Stomach (tissue), 9 donors: ENCODE results near the gene PLA2G4F. TPM values are rescaled to one million over a fixed set of nuclear protein-coding genes. Genes with fewer than 3 reads are reported as not detected.

ENCODE experiments used
- DNase-seq, 2 donors: peaks; one replicate each; pipeline versions ENCODE4 v3.0.0 to v3.0.0-alpha.2; 2013 to 2019
- H3K27ac ChIP-seq, 5 donors: fragments of 200-600 bp in 4 of 5; sonication (generic) in 4 of 5; one replicate each; pipeline ENCODE4 v1.5.1; 2013 to 2019; ENCODE audit warnings: mild to moderate bottlenecking in 1 of 5, moderate library complexity in 1 of 5
- H3K27me3 ChIP-seq, 3 donors: fragments of 200-600 bp; sonication (generic); one replicate each; pipeline ENCODE4 v1.5.1; 2017 to 2019; ENCODE audit warnings: mixed run types in 1 of 3
- H3K36me3 ChIP-seq, 4 donors: fragments of 200-600 bp; sonication (generic); 1 replicate in 3 of 4; 2 replicates in 1 of 4; pipeline ENCODE4 v1.5.1; 2016 to 2019
- H3K4me1 ChIP-seq, 4 donors: fragments of 200-600 bp; sonication (generic); one replicate each; pipeline ENCODE4 v1.5.1; 2016 to 2019
- H3K4me3 ChIP-seq, 4 donors: fragments of 200-600 bp; sonication (generic) in 3 of 4; one replicate each; pipeline ENCODE4 v1.5.1; 2016 to 2019; ENCODE audit warnings: mild to moderate bottlenecking in 1 of 4
- H3K9me3 ChIP-seq, 4 donors: fragments of 200-600 bp; sonication (generic); one replicate each; pipeline ENCODE4 v1.5.1; 2016 to 2019
- EP300 ChIP-seq: sonication (generic); formaldehyde crosslinking; IDR thresholded peaks from one replicate; pipeline ENCODE4 v1.6.1; 2017; ENCODE audit warnings: antibody characterized with exemption
- POLR2A ChIP-seq, 4 donors: fragments of 450-650 bp; IDR thresholded peaks; one replicate each; pipeline ENCODE4 v1.6.1; 2016; ENCODE audit warnings: antibody characterized with exemption in 4 of 4, control low read depth in 2 of 4, mild to moderate bottlenecking in 1 of 4, moderate library complexity in 1 of 4
- POLR2AphosphoS5 ChIP-seq, 3 donors: sonication (generic); formaldehyde crosslinking; IDR thresholded peaks; one replicate each; pipeline ENCODE4 v1.6.1; 2016; ENCODE audit warnings: antibody characterized with exemption in 3 of 3
- WGBS, 5 donors: extraction: QIAGEN DNeasy Blood & Tissue Kit in 3 of 5; methylation state at CpG; one replicate each; pipeline versions ENCODE4 v1.1.5 to v1.1.7; 2013 to 2018; 5-methylcytosine and 5-hydroxymethylcytosine counted together
- intact Hi-C: fragments of 100-400 bp; cut with DNase I; formaldehyde crosslinking; loops from one replicate; pipeline ENCODE4 v1.15.1; 2023; ENCODE audit warnings: low total_unique reads
- polyA plus RNA-seq, 3 donors: library from polyadenylated mRNA; stranded (reverse); fragments of 200-250 nt; gene quantifications; one replicate each; pipeline ENCODE4 v1.2.3, GENCODE V29; 2013
- total RNA-seq, 5 donors: library from RNA; depleted of rRNA; stranded (reverse); fragments of >200 nt; gene quantifications; one replicate each; pipeline versions ENCODE4 v1.1.0 to v1.2.3, GENCODE V29; 2014 to 2016
- TF ChIP-seq, protein P1 (sequence below), 7 experiments: fragments of 450-650 bp in 4 of 7; fragments of 200-600 bp in 3 of 7; sonication (generic) in 3 of 7; IDR thresholded peaks; one replicate each; pipeline ENCODE4 v1.5.1; 2016 to 2019; ENCODE audit warnings: antibody characterized with exemption in 7 of 7, control low read depth in 2 of 7, mild to moderate bottlenecking in 1 of 7
- donor health status: healthy with polysubstance abuse.
- donor health status: Bipolar disorder and iron deficiency.
- donor health status: healthy.

Gene PLA2G4F
- total and polyA plus RNA-seq, 8 donors, result 1.9 to 41.4 (median 8.4) TPM

DNA sequence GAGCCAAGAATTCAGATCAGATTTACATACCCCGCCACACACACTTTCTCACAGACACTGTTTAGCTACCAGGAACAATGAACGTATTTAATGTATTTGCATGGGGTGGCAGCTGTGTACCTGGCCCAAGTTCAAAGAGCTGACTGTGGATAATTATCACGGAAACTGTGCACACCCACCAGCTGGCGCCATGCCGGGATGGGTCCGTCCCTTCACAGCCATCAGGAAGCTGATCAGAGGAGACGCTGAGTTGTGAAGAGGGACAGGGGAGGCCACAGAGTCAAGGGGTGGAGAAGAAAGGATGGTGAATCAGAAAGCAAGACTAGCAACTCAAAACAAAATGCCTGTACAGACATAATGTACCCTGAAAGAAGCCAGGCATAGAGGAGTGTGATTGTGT, 49.0 kb downstream of the PLA2G4F start:
- TF ChIP-seq POLR2AphosphoS5 (IDR thresholded peaks at IDR 0.05), result peak in 2 of 3 donors; percentile 33 to 46
- TF ChIP-seq, protein P1, sequence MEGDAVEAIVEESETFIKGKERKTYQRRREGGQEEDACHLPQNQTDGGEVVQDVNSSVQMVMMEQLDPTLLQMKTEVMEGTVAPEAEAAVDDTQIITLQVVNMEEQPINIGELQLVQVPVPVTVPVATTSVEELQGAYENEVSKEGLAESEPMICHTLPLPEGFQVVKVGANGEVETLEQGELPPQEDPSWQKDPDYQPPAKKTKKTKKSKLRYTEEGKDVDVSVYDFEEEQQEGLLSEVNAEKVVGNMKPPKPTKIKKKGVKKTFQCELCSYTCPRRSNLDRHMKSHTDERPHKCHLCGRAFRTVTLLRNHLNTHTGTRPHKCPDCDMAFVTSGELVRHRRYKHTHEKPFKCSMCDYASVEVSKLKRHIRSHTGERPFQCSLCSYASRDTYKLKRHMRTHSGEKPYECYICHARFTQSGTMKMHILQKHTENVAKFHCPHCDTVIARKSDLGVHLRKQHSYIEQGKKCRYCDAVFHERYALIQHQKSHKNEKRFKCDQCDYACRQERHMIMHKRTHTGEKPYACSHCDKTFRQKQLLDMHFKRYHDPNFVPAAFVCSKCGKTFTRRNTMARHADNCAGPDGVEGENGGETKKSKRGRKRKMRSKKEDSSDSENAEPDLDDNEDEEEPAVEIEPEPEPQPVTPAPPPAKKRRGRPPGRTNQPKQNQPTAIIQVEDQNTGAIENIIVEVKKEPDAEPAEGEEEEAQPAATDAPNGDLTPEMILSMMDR (IDR thresholded peaks at IDR 0.05), result no peak
- peak; percentile 76 to 78 for DNase-seq
- peaks cover 0 to 20% (median 9%) of the 10 kb centered on the region in 4 donors for H3K4me1 ChIP-seq
- H3K27me3 ChIP-seq, result no peaks in the 10 kb centered on the region
- WGBS, 5 donors, result 13 to 32% (median 20%) methylated on average over 7 of the region's 7 CpGs
- H3K9me3 ChIP-seq, result no peaks in the 10 kb centered on the region
- no peaks in the 10 kb centered on the region for H3K36me3 ChIP-seq
- H3K4me3 ChIP-seq, result no peak overlapping the region
- intact Hi-C loops, result no loop called here
- no peak overlapping the region for H3K27ac ChIP-seq

DNA sequence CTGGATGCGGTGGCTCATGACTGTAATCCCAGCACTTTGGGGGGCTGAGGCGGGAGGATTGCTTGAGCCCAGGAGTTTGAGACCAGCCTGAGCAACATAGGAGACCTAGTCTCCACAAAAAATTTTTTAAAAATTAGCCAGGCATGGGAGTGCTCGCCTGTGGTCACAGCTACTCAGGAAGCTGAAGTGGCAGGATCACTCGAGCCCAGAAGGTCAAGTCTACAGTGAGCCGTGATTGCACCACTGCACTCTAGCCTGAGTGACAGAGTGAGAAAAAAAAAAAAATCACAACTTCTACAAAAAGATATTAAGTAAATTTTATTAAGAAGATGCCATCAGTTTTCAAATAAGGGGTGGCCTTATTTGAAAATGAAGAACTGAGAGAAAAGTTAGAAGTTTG, 50.1 kb downstream of the PLA2G4F start:
- Histone ChIP-seq H3K4me3 (no peak overlapping the region), H3K9me3 (no peaks in the 10 kb centered on the region), H3K27me3 (no peaks in the 10 kb centered on the region), H3K36me3 (no peaks in the 10 kb centered on the region), H3K4me1 (peaks cover 0 to 20% (median 9%) of the 10 kb centered on the region in 4 donors), H3K27ac (no peak overlapping the region)
- 51 to 71% (median 60%) methylated on average over 5 of the region's 5 CpGs for WGBS, 5 donors
- DNase-seq, result peak in 1 of 2 donors; percentile 25
- intact Hi-C loops, result no loop called here
- no peak for TF ChIP-seq POLR2AphosphoS5 (IDR thresholded peaks at IDR 0.05)
- TF ChIP-seq EP300, result no peak
- TF ChIP-seq POLR2A (IDR thresholded peaks at IDR 0.05), result no peak

DNA sequence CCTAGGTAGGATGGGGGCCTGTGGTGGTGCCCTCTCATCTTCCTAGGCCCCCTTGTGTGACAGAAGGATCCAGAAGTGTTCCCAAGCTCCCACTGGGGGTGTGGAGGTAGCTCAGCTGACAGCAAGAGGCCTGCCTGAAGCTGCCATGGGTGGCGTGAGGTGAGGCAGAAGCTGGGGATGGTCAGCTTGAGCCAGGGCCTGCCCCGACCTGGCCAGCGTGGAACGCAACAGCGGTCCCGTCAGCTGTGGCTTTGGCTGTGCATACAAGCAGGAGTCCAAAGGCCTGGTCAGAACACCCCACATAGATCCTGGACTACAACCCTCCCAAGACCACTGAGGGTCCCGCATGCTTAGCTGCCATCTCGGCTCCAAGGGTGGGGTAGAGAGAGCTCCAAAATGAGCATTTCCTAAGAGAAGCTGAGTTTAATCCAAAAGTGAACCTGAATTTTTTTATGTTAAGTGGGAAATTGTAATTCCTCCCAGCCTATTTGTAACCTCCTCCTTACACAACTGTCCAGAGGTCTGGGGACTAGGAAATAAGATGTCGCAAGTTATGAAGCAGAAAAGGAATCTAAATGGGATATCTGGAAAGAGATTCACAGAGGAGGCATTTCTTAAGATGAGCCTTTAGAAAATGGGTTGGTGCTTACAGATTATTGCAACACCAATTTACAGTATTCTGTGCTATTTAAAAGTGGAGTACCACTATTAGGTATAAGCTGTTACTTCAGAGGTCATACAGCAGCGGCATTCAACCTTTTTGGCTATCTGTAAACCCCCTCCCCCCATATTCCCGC, 52.1 kb downstream of the PLA2G4F start:
- H3K36me3 ChIP-seq, result no peaks in the 10 kb centered on the region
- intact Hi-C loops, result no loop called here
- WGBS, 5 donors, result 80 to 96% (median 93%) methylated on average over 5 to 11 of the region's 11 CpGs
- H3K4me1 ChIP-seq, result peaks cover 0 to 25% (median 9%) of the 10 kb centered on the region in 4 donors
- no peak overlapping the region for H3K4me3 ChIP-seq
- no peak overlapping the region for H3K27ac ChIP-seq
- DNase-seq, result no peak
- TF ChIP-seq POLR2AphosphoS5 (IDR thresholded peaks at IDR 0.05) (no peak), POLR2A (IDR thresholded peaks at IDR 0.05) (no peak), EP300 (no peak)
- TF ChIP-seq, protein P1 (IDR thresholded peaks at IDR 0.05), result no peak
- H3K27me3 ChIP-seq, result no peaks in the 10 kb centered on the region
- no peaks in the 10 kb centered on the region for H3K9me3 ChIP-seq

DNA sequence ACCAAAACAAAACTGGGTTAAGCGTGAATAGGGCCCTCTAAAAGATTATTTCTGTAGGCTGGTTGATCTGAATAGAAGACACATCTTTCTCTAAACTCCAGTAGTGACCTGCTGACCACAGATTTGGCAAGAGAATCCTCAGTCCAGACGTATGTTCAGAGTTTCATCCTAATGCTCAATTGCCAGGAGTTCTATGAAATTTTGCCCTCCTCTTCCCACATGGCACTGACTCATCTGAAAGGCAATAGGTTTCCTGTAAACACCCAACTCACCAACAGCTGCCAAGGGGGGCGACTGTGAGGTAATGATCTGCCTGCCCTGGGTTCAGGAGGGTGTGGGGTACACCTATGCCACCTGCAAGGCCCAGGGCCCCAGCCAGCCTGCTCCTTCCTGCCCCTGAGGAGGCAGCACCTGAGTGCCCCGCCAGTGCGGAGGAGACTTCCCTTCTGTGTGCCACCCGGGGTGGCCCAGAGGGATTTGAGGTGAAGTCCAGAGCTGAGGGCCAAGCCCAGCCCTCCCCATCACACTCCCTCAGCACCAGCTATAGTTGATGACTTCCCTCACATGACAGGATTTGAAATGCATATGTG, 53.7 kb downstream of the PLA2G4F start:
- Histone ChIP-seq H3K4me3 (no peak overlapping the region), H3K27me3 (no peaks in the 10 kb centered on the region), H3K9me3 (no peaks in the 10 kb centered on the region), H3K4me1 (peaks cover 0 to 25% (median 8%) of the 10 kb centered on the region in 4 donors), H3K27ac (no peak overlapping the region), H3K36me3 (no peaks in the 10 kb centered on the region)
- TF ChIP-seq, protein P1 (IDR thresholded peaks at IDR 0.05), result no peak
- TF ChIP-seq POLR2AphosphoS5 (IDR thresholded peaks at IDR 0.05) (no peak), EP300 (no peak), POLR2A (IDR thresholded peaks at IDR 0.05) (no peak)
- WGBS, 5 donors, result 66 to 81% (median 78%) methylated on average over 4 to 6 of the region's 6 CpGs
- no peak for DNase-seq
- intact Hi-C loops, result no loop called here

DNA sequence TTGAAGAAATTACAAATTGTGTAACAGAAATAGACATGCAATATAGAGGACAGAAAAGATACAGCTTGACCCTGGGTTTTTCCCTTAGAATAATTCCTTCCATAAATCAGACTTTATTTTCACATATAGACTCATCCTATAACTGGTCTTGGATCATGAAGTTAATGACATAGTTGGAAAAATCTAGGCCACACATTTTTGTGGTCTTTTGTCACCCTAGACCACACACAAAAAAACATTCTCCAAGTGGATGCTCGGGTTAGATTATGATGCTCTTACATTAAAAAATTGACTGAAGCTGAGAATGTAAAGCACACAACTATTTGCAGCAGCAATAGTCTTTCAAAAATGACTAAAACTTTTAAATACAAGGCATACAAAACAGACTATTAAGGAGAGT, 54.6 kb downstream of the PLA2G4F start:
- Histone ChIP-seq H3K4me1 (peaks cover 0 to 16% (median 2%) of the 10 kb centered on the region in 4 donors), H3K27ac (no peak overlapping the region), H3K36me3 (no peaks in the 10 kb centered on the region), H3K9me3 (no peaks in the 10 kb centered on the region), H3K27me3 (no peaks in the 10 kb centered on the region), H3K4me3 (no peak overlapping the region)
- TF ChIP-seq POLR2AphosphoS5 (IDR thresholded peaks at IDR 0.05) (no peak), EP300 (no peak), POLR2A (IDR thresholded peaks at IDR 0.05) (no peak)
- TF ChIP-seq, protein P1 (IDR thresholded peaks at IDR 0.05), result no peak
- no peak for DNase-seq
- WGBS, 5 donors, result 79 to 89% (median 85%) methylated on average over 1 of the region's 1 CpG
- intact Hi-C loops, result no loop called here
